Muscle of leg (tissue), 11 donors: ENCODE data around the gene DGKQ. TPM values are rescaled to one million over a fixed set of nuclear protein-coding genes. Genes with fewer than 3 reads are reported as not detected.
"Not testable (repeated sequence)": the region's sequence is repeated elsewhere in the genome, so short reads cannot be mapped to it uniquely, and the experiment has no call there.

Experiments
- DNase-seq: peaks from one replicate; pipeline ENCODE4 v3.0.0; 2013
- H3K27ac ChIP-seq: one replicate; pipeline ENCODE4 v1.5.1; 2013; ENCODE audit warnings: mild to moderate bottlenecking, low read length, control low read depth
- H3K27me3 ChIP-seq: one replicate; pipeline ENCODE4 v1.6.1; 2013; ENCODE audit warnings: low read length; ENCODE audit not compliant: control insufficient read depth, insufficient read depth
- H3K36me3 ChIP-seq: one replicate; pipeline ENCODE4 v1.6.1; 2013; ENCODE audit warnings: low read length; ENCODE audit not compliant: control insufficient read depth, insufficient read depth
- H3K4me1 ChIP-seq: one replicate; pipeline ENCODE4 v1.6.1; 2013; ENCODE audit warnings: low read length; ENCODE audit not compliant: control insufficient read depth, insufficient read depth
- H3K4me3 ChIP-seq: one replicate; pipeline ENCODE4 v1.5.1; 2013; ENCODE audit warnings: low read length, control low read depth
- H3K9me3 ChIP-seq: replicated peaks from 2 replicates; pipeline ENCODE4 v1.6.1; 2013; ENCODE audit warnings: low read depth, low read length; ENCODE audit not compliant: control insufficient read depth
- WGBS: methylation state at CpG from one replicate; pipeline ENCODE4 v1.1.5; 2013; ENCODE audit warnings: missing lambda C conversion rate; ENCODE audit not compliant: insufficient coverage; 5-methylcytosine and 5-hydroxymethylcytosine counted together
- polyA plus RNA-seq, 8 donors: library from polyadenylated mRNA; unstranded; fragments of 120-200 nt; gene quantifications; one replicate each; pipeline versions ENCODE4 v1.2.1 to v1.2.3, GENCODE V29; 2013; ENCODE audit warnings: inconsistent platforms in 1 of 8, low replicate concordance in 1 of 8; ENCODE audit not compliant: insufficient read length in 8 of 8, insufficient read depth in 1 of 8
- total RNA-seq: library from RNA; stranded (reverse); fragments of 120-200 nt; gene quantifications from one replicate; pipeline ENCODE4 v1.2.4, GENCODE V29; 2013

Gene DGKQ
- total and polyA plus RNA-seq, 9 donors, result 3.9 to 7.8 (median 4.7) TPM

- peaks cover 10% of the 10 kb centered on the region for H3K36me3 ChIP-seq
- peak; percentile 85 for DNase-seq
- WGBS, result 1% methylated on average over 69 of the region's 69 CpGs
Observed at GRCh38 chr4:986879-987623, 13.7 kb upstream of the DGKQ start, which contains the start of gene IDUA. IDUA (plus strand) TSS chr4:987044; CDS start chr4:987085, 41 bp downstream.

GRCh38 chr4:986428-986878 is 13.1 kb upstream of the DGKQ start:
- peaks cover 10% of the 10 kb centered on the region for H3K36me3 ChIP-seq
- peaks cover 19% of the 10 kb centered on the region for H3K4me1 ChIP-seq
- no peaks in the 10 kb centered on the region for H3K27me3 ChIP-seq
- peak overlapping the region; percentile 31 for H3K27ac ChIP-seq
- H3K9me3 ChIP-seq, result no peaks in the 10 kb centered on the region
- WGBS, result 0% methylated on average over 12 of the region's 14 CpGs
- H3K4me3 ChIP-seq, result peak overlapping the region; percentile 64
- no peak for DNase-seq

More at GRCh38 chr4:986879-987623, 13.7 kb upstream of the DGKQ start, which contains the start of gene IDUA:
- no peaks in the 10 kb centered on the region for H3K9me3 ChIP-seq
- peak within 1 kb of the TSS; percentile 31 for H3K27ac ChIP-seq
- peak within 1 kb of the TSS; percentile 64 for H3K4me3 ChIP-seq
- peaks cover 19% of the 10 kb centered on the region for H3K4me1 ChIP-seq
- H3K27me3 ChIP-seq, result no peaks in the 10 kb centered on the region

GRCh38 chr4:985123-985830 is 11.9 kb upstream of the DGKQ start:
- H3K36me3 ChIP-seq, result peaks cover 4% of the 10 kb centered on the region
- H3K4me3 ChIP-seq, result no peak overlapping the region
- 30% methylated on average over 19 of the region's 23 CpGs for WGBS
- no peaks in the 10 kb centered on the region for H3K27me3 ChIP-seq
- no peaks in the 10 kb centered on the region for H3K9me3 ChIP-seq
- H3K4me1 ChIP-seq, result peaks cover 19% of the 10 kb centered on the region
- no peak for DNase-seq
- no peak overlapping the region for H3K27ac ChIP-seq

- Histone ChIP-seq H3K4me3 (no peak overlapping the region), H3K27me3 (peaks cover under 1% of the 10 kb centered on the region), H3K27ac (no peak overlapping the region), H3K9me3 (no peaks in the 10 kb centered on the region), H3K4me1 (peaks cover 22% of the 10 kb centered on the region), H3K36me3 (no peaks in the 10 kb centered on the region)
- no peak for DNase-seq
- 81% methylated on average over 11 of the region's 15 CpGs for WGBS
Observed at GRCh38 chr4:984336-985054, 11.1 kb upstream of the DGKQ start.

- Histone ChIP-seq H3K27ac (no peak overlapping the region), H3K27me3 (peaks cover 3% of the 10 kb centered on the region), H3K9me3 (no peaks in the 10 kb centered on the region), H3K36me3 (no peaks in the 10 kb centered on the region), H3K4me1 (peaks cover 23% of the 10 kb centered on the region), H3K4me3 (no peak overlapping the region)
- DNase-seq, result no peak
- 89% methylated on average over 5 of the region's 15 CpGs for WGBS
Observed at GRCh38 chr4:982814-983213, 9.4 kb upstream of the DGKQ start.

GRCh38 chr4:982291-982690 is 8.9 kb upstream of the DGKQ start:
- WGBS, result 83% methylated on average over 17 of the region's 17 CpGs
- H3K4me3 ChIP-seq, result no peak overlapping the region
- DNase-seq, result no peak
- H3K27me3 ChIP-seq, result peaks cover 3% of the 10 kb centered on the region
- H3K36me3 ChIP-seq, result no peaks in the 10 kb centered on the region
- H3K27ac ChIP-seq, result no peak overlapping the region
- no peaks in the 10 kb centered on the region for H3K9me3 ChIP-seq
- peaks cover 18% of the 10 kb centered on the region for H3K4me1 ChIP-seq

GRCh38 chr4:978957-979701 is 5.8 kb upstream of the DGKQ start:
- DNase-seq, result no peak
- no peak overlapping the region for H3K4me3 ChIP-seq
- 14% methylated on average over 10 of the region's 20 CpGs for WGBS

GRCh38 chr4:976016-976415 is 2.6 kb upstream of the DGKQ start:
- not testable (repeated sequence) for H3K36me3 ChIP-seq, DNase-seq, H3K27me3 ChIP-seq, H3K27ac ChIP-seq, H3K4me3 ChIP-seq, H3K9me3 ChIP-seq
- WGBS, result no CpG with 5 or more reads among the region's 25 CpGs
- H3K4me1 ChIP-seq, result peaks cover 20% of the 10 kb centered on the region

More at GRCh38 chr4:978957-979701, 5.8 kb upstream of the DGKQ start:
- Histone ChIP-seq H3K27me3 (peaks cover 3% of the 10 kb centered on the region), H3K9me3 (no peaks in the 10 kb centered on the region), H3K36me3 (no peaks in the 10 kb centered on the region), H3K4me1 (peaks cover 4% of the 10 kb centered on the region), H3K27ac (no peak overlapping the region)

GRCh38 chr4:974668-975067 is 1.3 kb upstream of the DGKQ start:
- no peaks in the 10 kb centered on the region for H3K9me3 ChIP-seq
- no peak overlapping the region for H3K27ac ChIP-seq
- peaks cover 20% of the 10 kb centered on the region for H3K4me1 ChIP-seq
- no peak for DNase-seq
- H3K27me3 ChIP-seq, result peaks cover 10% of the 10 kb centered on the region
- 84% methylated on average over 8 of the region's 9 CpGs for WGBS
- H3K4me3 ChIP-seq, result no peak overlapping the region
- no peaks in the 10 kb centered on the region for H3K36me3 ChIP-seq
